Activated T-helper 2 cell treated with anti-CD3 and anti-CD28 coated beads, Interferon-gamma antibody, Interleukin-2, Interleukin-4, amounts not matched to agents 10 μg/mL and 5 μg/mL and 100 μg/mL, durations not matched to agents 14 hours and 24 hours and 36 hours (primary cell): ENCODE measurements around the gene CNFN. TPM values are rescaled to one million over a fixed set of nuclear protein-coding genes. Genes with fewer than 3 reads are reported as not detected.

Experiments used
- DNase-seq: peaks from one replicate; pipeline ENCODE4 v3.0.0; 2021; ENCODE audit warnings: low spot score
- H3K27ac Mint-ChIP-seq: one replicate; pipeline ENCODE4 v1.8.0; 2021; ENCODE audit warnings: mixed read lengths
- H3K27me3 Mint-ChIP-seq: one replicate; pipeline ENCODE4 v1.8.0; 2021; ENCODE audit warnings: low read depth, mixed read lengths
- H3K36me3 Mint-ChIP-seq: one replicate; pipeline ENCODE4 v1.8.0; 2021; ENCODE audit warnings: low read depth, mixed read lengths
- H3K4me1 Mint-ChIP-seq: one replicate; pipeline ENCODE4 v1.8.0; 2021; ENCODE audit warnings: low read depth, mixed read lengths
- H3K4me3 Mint-ChIP-seq: one replicate; pipeline ENCODE4 v1.8.0; 2021; ENCODE audit warnings: low read depth, mild to moderate bottlenecking, moderate library complexity, mixed read lengths
- H3K9me3 Mint-ChIP-seq: one replicate; pipeline ENCODE4 v1.8.0; 2021; ENCODE audit warnings: mixed read lengths
- intact Hi-C: fragments of 100-400 bp; cut with micrococcal nuclease; formaldehyde crosslinking; loops from one replicate; pipeline ENCODE4 v1.15.1; 2023
- total RNA-seq: library from RNA; stranded (reverse); gene quantifications from 2 replicates; pipeline ENCODE4 v1.2.3, GENCODE V29; 2022

CNFN gene
- total RNA-seq, 1 donor from 2014 or later = not detected

- Mint-ChIP-seq H3K27ac (no peak overlapping the region), H3K4me1 (peaks cover 1% of the 10 kb centered on the region), H3K27me3 (peaks cover 12% of the 10 kb centered on the region), H3K9me3 (no peaks in the 10 kb centered on the region), H3K36me3 (no peaks in the 10 kb centered on the region), H3K4me3 (no peak overlapping the region)
- intact Hi-C loops = no loop called here
- DNase-seq = no peak
These were observed 9.9 kb downstream of the CNFN start for GRCh38 chr19:42380155-42380554.

GRCh38 chr19:42378225-42379215, 11.6 kb downstream of the CNFN start:
- Mint-ChIP-seq H3K36me3 (no peaks in the 10 kb centered on the region), H3K9me3 (no peaks in the 10 kb centered on the region), H3K27ac (no peak overlapping the region), H3K4me3 (no peak overlapping the region), H3K27me3 (peaks cover 12% of the 10 kb centered on the region), H3K4me1 (peaks cover 1% of the 10 kb centered on the region)
- no peak for DNase-seq
- intact Hi-C loops = no loop called here

GRCh38 chr19:42376177-42376555, 13.9 kb downstream of the CNFN start:
- intact Hi-C loops = no loop called here
- no peaks in the 10 kb centered on the region for H3K36me3 Mint-ChIP-seq
- H3K27me3 Mint-ChIP-seq = no peaks in the 10 kb centered on the region
- DNase-seq = no peak
- H3K4me1 Mint-ChIP-seq = peaks cover 1% of the 10 kb centered on the region
- H3K4me3 Mint-ChIP-seq = no peak overlapping the region
- H3K9me3 Mint-ChIP-seq = no peaks in the 10 kb centered on the region
- H3K27ac Mint-ChIP-seq = no peak overlapping the region

- peaks cover 1% of the 10 kb centered on the region for H3K4me1 Mint-ChIP-seq
- H3K4me3 Mint-ChIP-seq = no peak overlapping the region
- DNase-seq = no peak
- H3K9me3 Mint-ChIP-seq = no peaks in the 10 kb centered on the region
- H3K27ac Mint-ChIP-seq = no peak overlapping the region
- no peaks in the 10 kb centered on the region for H3K36me3 Mint-ChIP-seq
- intact Hi-C loops = no loop called here
- H3K27me3 Mint-ChIP-seq = no peaks in the 10 kb centered on the region
These were observed 14.5 kb downstream of the CNFN start for GRCh38 chr19:42375415-42376176.

GRCh38 chr19:42374826-42375376, 15.2 kb downstream of the CNFN start:
- no peak overlapping the region for H3K4me3 Mint-ChIP-seq
- no peaks in the 10 kb centered on the region for H3K9me3 Mint-ChIP-seq
- H3K27ac Mint-ChIP-seq = no peak overlapping the region
- intact Hi-C loops = no loop called here
- H3K36me3 Mint-ChIP-seq = no peaks in the 10 kb centered on the region
- peaks cover 1% of the 10 kb centered on the region for H3K4me1 Mint-ChIP-seq
- no peak for DNase-seq
- H3K27me3 Mint-ChIP-seq = no peaks in the 10 kb centered on the region

GRCh38 chr19:42370626-42371175, 19.4 kb downstream of the CNFN start:
- intact Hi-C loops = no loop called here

GRCh38 chr19:42370068-42370520, 20.0 kb downstream of the CNFN start:
- Mint-ChIP-seq H3K27ac (no peak overlapping the region), H3K9me3 (no peaks in the 10 kb centered on the region), H3K27me3 (no peaks in the 10 kb centered on the region)

More at GRCh38 chr19:42370626-42371175, 19.4 kb downstream of the CNFN start:
- Mint-ChIP-seq H3K27ac (no peak overlapping the region), H3K9me3 (no peaks in the 10 kb centered on the region), H3K4me3 (no peak overlapping the region), H3K36me3 (no peaks in the 10 kb centered on the region), H3K4me1 (no peaks in the 10 kb centered on the region), H3K27me3 (no peaks in the 10 kb centered on the region)
- no peak for DNase-seq

GRCh38 chr19:42369433-42370067, 20.5 kb downstream of the CNFN start:
- Mint-ChIP-seq H3K4me3 (no peak overlapping the region), H3K9me3 (no peaks in the 10 kb centered on the region), H3K4me1 (no peaks in the 10 kb centered on the region), H3K27me3 (no peaks in the 10 kb centered on the region), H3K27ac (no peak overlapping the region), H3K36me3 (no peaks in the 10 kb centered on the region)
- no peak for DNase-seq
- intact Hi-C loops = no loop called here

More at GRCh38 chr19:42370068-42370520, 20.0 kb downstream of the CNFN start:
- no peak overlapping the region for H3K4me3 Mint-ChIP-seq
- no peaks in the 10 kb centered on the region for H3K36me3 Mint-ChIP-seq
- intact Hi-C loops = no loop called here
- H3K4me1 Mint-ChIP-seq = no peaks in the 10 kb centered on the region
- DNase-seq = no peak

- DNase-seq = no peak
- Mint-ChIP-seq H3K27me3 (no peaks in the 10 kb centered on the region), H3K4me1 (no peaks in the 10 kb centered on the region), H3K36me3 (peaks cover 6% of the 10 kb centered on the region), H3K9me3 (no peaks in the 10 kb centered on the region), H3K27ac (no peak overlapping the region), H3K4me3 (no peak overlapping the region)
- intact Hi-C loops = no loop called here
These were observed 21.3 kb downstream of the CNFN start for GRCh38 chr19:42368765-42369164.

GRCh38 chr19:42368360-42368759, 21.7 kb downstream of the CNFN start:
- Mint-ChIP-seq H3K9me3 (no peaks in the 10 kb centered on the region), H3K36me3 (peaks cover 9% of the 10 kb centered on the region), H3K27me3 (no peaks in the 10 kb centered on the region), H3K4me1 (no peaks in the 10 kb centered on the region), H3K4me3 (no peak overlapping the region), H3K27ac (no peak overlapping the region)
- DNase-seq = no peak
- intact Hi-C loops = no loop called here

- Mint-ChIP-seq H3K36me3 (peaks cover 9% of the 10 kb centered on the region), H3K9me3 (no peaks in the 10 kb centered on the region), H3K27me3 (no peaks in the 10 kb centered on the region), H3K4me1 (no peaks in the 10 kb centered on the region), H3K27ac (no peak overlapping the region), H3K4me3 (no peak overlapping the region)
- intact Hi-C loops = no loop called here
- no peak for DNase-seq
These were observed 22.2 kb downstream of the CNFN start for GRCh38 chr19:42367929-42368328.

- no peaks in the 10 kb centered on the region for H3K27me3 Mint-ChIP-seq
These were observed 23.4 kb downstream of the CNFN start for GRCh38 chr19:42366673-42367072.

More at GRCh38 chr19:42366673-42367072, 23.4 kb downstream of the CNFN start:
- intact Hi-C loops = no loop called here
- Mint-ChIP-seq H3K36me3 (peaks cover 9% of the 10 kb centered on the region), H3K4me3 (no peak overlapping the region), H3K27ac (no peak overlapping the region), H3K9me3 (no peaks in the 10 kb centered on the region), H3K4me1 (no peaks in the 10 kb centered on the region)
- DNase-seq = no peak
